Fibroblast of lung (primary cell): ENCODE data around the gene MAGI2. TPM values are rescaled to one million over a fixed set of nuclear protein-coding genes. Genes with fewer than 3 reads are reported as not detected.

Source experiments
- DNase-seq, 2 donors: peaks; one replicate each; pipeline versions ENCODE4 v3.0.0 to v3.0.0-alpha.2; 2010; ENCODE audit warnings: low read depth in 2 of 2
- H2AFZ ChIP-seq: 2 replicates; pipeline ENCODE4 v1.5.1; 2012; ENCODE audit warnings: low read length, control low read depth, inconsistent platforms
- H3K27ac ChIP-seq: 2 replicates; pipeline ENCODE4 v1.5.1; 2011; ENCODE audit warnings: low read length, control low read depth; ENCODE audit not compliant: insufficient read depth
- H3K27me3 ChIP-seq: 2 replicates; pipeline ENCODE4 v1.5.1; 2011; ENCODE audit warnings: mild to moderate bottlenecking, low read length; ENCODE audit not compliant: control insufficient read depth, insufficient read depth
- H3K36me3 ChIP-seq: 2 replicates; pipeline ENCODE4 v1.5.1; 2011; ENCODE audit warnings: low read length; ENCODE audit not compliant: control insufficient read depth, insufficient read depth
- H3K4me1 ChIP-seq: 2 replicates; pipeline ENCODE4 v1.5.1; 2011; ENCODE audit warnings: low read length; ENCODE audit not compliant: control insufficient read depth, insufficient read depth; ENCODE audit errors: extremely low read depth
- H3K4me2 ChIP-seq: 2 replicates; pipeline ENCODE4 v1.5.1; 2011; ENCODE audit warnings: low read length, control low read depth; ENCODE audit not compliant: insufficient read depth; ENCODE audit errors: extremely low read depth
- H3K4me3 ChIP-seq, 4 experiments: fragments of 200-600 bp in 1 of 4; sonication (generic) in 1 of 4; replicated peaks in 1 of 4; 2 replicates each; pipeline ENCODE4 v1.5.1; 2011 to 2016; ENCODE audit warnings: low read length in 4 of 4, low read depth in 3 of 4, mild to moderate bottlenecking in 3 of 4, control low read depth in 2 of 4, inconsistent platforms in 1 of 4, mixed read lengths in 1 of 4; ENCODE audit not compliant: insufficient read depth in 1 of 4; ENCODE audit errors: control extremely low read depth in 1 of 4
- H3K79me2 ChIP-seq: 2 replicates; pipeline ENCODE4 v1.5.1; 2012; ENCODE audit warnings: mild to moderate bottlenecking, low read length, inconsistent platforms; ENCODE audit not compliant: control insufficient read depth, insufficient read depth
- H3K9ac ChIP-seq: 2 replicates; pipeline ENCODE4 v1.5.1; 2011; ENCODE audit warnings: mild to moderate bottlenecking, low read length, control low read depth; ENCODE audit not compliant: insufficient read depth
- H3K9me3 ChIP-seq: 2 replicates; pipeline ENCODE4 v1.5.1; 2012; ENCODE audit warnings: low read depth, low read length; ENCODE audit not compliant: control insufficient read depth, insufficient read depth
- H4K20me1 ChIP-seq: 2 replicates; pipeline ENCODE4 v1.5.1; 2011; ENCODE audit warnings: low read length; ENCODE audit not compliant: control insufficient read depth, insufficient read depth; ENCODE audit errors: extremely low read depth
- EZH2 ChIP-seq: IDR thresholded peaks from 2 replicates; pipeline ENCODE4 v1.5.1; 2012; ENCODE audit warnings: low read length, control low read depth, mild to moderate bottlenecking; ENCODE audit errors: missing control alignments
- polyA plus RNA-seq, 2 donors: library from polyadenylated mRNA; depleted of rRNA in 1 of 2; stranded (reverse) in 1 of 2; unstranded in 1 of 2; fragments of >200 nt; gene quantifications; 2 replicates each; pipeline ENCODE4 v1.2.1, GENCODE V29; 2011 to 2012; ENCODE audit warnings: missing spikeins in 1 of 2
- total RNA-seq: library from RNA; depleted of rRNA; stranded (reverse); fragments of >200 nt; gene quantifications from 2 replicates; pipeline ENCODE4 v1.2.1, GENCODE V29; 2014
- TF ChIP-seq, protein P1 (sequence below), 2 donors: IDR thresholded peaks in 1 of 2; conservative IDR thresholded peaks in 1 of 2; 1 replicate in 1 of 2; 2 replicates in 1 of 2; pipeline ENCODE4 v1.5.1; 2011 to 2012; ENCODE audit warnings: low read length in 2 of 2, control low read depth in 1 of 2, inconsistent platforms in 1 of 2, low read depth in 1 of 2, mild to moderate bottlenecking in 1 of 2

Gene MAGI2
- total and polyA plus RNA-seq, 2 donors (not counting 1 experiment from before 2014, with no cell fraction given) = 1.8 to 17.0 TPM

DNA sequence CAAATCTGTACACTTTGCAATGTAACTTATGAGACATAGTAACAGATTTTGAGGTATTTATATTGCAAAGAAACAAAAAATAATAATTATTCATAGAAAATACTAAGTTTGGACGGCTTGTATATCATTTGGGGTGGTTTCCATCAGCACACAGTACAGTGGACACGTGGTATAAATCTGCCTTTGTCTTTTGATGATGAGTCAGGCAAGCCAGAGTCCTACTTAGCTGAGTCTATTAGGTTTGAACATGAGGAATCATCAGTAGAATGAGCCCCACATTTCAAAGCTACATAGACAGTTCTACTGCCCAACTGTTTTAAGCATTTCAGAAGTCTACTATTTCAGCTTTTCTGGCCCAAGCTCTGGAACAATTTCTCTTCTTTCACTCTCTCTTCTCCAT is 851.7 kb downstream of the MAGI2 start:
- Histone ChIP-seq H2AFZ (no peak overlapping the region), H3K9ac (no peak overlapping the region), H3K9me3 (no peaks in the 10 kb centered on the region), H4K20me1 (no peaks in the 10 kb centered on the region), H3K4me2 (no peak overlapping the region), H3K27me3 (no peaks in the 10 kb centered on the region), H3K4me3 (no peak overlapping the region), H3K27ac (no peak overlapping the region), H3K4me1 (no peaks in the 10 kb centered on the region), H3K79me2 (no peaks in the 10 kb centered on the region), H3K36me3 (no peaks in the 10 kb centered on the region)
- peak in 1 of 2 donors; percentile 5 for DNase-seq
- no peak for TF ChIP-seq EZH2
- TF ChIP-seq, protein P1, sequence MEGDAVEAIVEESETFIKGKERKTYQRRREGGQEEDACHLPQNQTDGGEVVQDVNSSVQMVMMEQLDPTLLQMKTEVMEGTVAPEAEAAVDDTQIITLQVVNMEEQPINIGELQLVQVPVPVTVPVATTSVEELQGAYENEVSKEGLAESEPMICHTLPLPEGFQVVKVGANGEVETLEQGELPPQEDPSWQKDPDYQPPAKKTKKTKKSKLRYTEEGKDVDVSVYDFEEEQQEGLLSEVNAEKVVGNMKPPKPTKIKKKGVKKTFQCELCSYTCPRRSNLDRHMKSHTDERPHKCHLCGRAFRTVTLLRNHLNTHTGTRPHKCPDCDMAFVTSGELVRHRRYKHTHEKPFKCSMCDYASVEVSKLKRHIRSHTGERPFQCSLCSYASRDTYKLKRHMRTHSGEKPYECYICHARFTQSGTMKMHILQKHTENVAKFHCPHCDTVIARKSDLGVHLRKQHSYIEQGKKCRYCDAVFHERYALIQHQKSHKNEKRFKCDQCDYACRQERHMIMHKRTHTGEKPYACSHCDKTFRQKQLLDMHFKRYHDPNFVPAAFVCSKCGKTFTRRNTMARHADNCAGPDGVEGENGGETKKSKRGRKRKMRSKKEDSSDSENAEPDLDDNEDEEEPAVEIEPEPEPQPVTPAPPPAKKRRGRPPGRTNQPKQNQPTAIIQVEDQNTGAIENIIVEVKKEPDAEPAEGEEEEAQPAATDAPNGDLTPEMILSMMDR (conservative IDR thresholded peaks at IDR 0.05 in 1 of 2, IDR thresholded peaks at IDR 0.05 in 1 of 2; ENCODE audit: low read depth in 1 of 2, low read length in 2 of 2) = no peak

DNA sequence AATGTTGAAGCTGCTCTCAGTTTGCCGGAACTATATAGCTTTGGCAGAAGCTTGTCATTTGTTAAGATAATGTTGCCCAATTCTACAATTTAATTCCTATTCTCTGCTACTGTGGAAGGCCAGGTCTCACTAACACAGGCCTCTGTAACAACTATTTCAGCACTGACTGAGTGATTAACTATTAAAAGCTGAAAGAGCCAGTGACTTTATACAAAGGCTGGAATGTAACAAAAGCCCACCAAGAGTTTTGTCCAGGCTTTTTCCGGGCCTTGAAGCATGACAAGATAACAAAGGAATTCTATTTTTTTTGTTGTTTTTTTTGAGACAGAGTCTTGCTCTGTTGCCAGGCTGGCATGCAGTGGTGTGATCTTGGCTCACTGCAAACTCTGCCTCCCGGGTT is 859.3 kb downstream of the MAGI2 start:
- Histone ChIP-seq H3K36me3 (no peaks in the 10 kb centered on the region), H4K20me1 (no peaks in the 10 kb centered on the region), H3K4me3 (no peak overlapping the region), H3K4me2 (no peak overlapping the region), H3K79me2 (no peaks in the 10 kb centered on the region), H3K9ac (no peak overlapping the region), H3K27ac (no peak overlapping the region), H2AFZ (no peak overlapping the region), H3K4me1 (no peaks in the 10 kb centered on the region), H3K9me3 (no peaks in the 10 kb centered on the region), H3K27me3 (no peaks in the 10 kb centered on the region)
- DNase-seq = peak in 1 of 2 donors; percentile 13
- no peak for TF ChIP-seq EZH2
- TF ChIP-seq, protein P1 (conservative IDR thresholded peaks at IDR 0.05 in 1 of 2, IDR thresholded peaks at IDR 0.05 in 1 of 2; ENCODE audit: low read depth in 1 of 2, low read length in 2 of 2) = no peak

DNA sequence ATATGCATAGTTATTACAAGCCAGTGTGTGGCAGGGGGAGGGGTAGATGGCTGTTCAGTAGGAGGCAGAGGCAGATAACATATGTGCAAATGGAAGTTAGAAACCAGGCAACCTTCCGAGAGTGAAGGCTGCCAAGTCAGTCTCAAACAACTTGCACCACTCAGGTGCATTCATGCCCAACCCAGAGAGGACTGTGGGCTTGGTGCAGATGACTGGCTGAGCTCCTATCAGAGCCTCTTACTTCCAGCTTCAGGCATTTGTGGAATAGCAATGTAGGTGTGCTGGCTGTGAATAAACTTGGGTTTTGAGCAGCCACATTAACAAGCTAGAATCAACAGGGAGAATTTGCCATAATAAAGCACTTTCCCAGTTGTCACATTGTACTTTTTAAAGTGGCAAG is 865.1 kb downstream of the MAGI2 start:
- Histone ChIP-seq H3K4me2 (no peak overlapping the region), H3K79me2 (no peaks in the 10 kb centered on the region), H2AFZ (no peak overlapping the region), H3K9me3 (no peaks in the 10 kb centered on the region), H3K27ac (no peak overlapping the region), H3K27me3 (no peaks in the 10 kb centered on the region), H3K4me1 (no peaks in the 10 kb centered on the region), H3K9ac (no peak overlapping the region), H4K20me1 (no peaks in the 10 kb centered on the region), H3K4me3 (no peak overlapping the region), H3K36me3 (no peaks in the 10 kb centered on the region)
- TF ChIP-seq, protein P1 (conservative IDR thresholded peaks at IDR 0.05 in 1 of 2, IDR thresholded peaks at IDR 0.05 in 1 of 2; ENCODE audit: low read depth in 1 of 2, low read length in 2 of 2) = no peak
- no peak for TF ChIP-seq EZH2
- no peak for DNase-seq
